ENCODE measurements around the gene PXDN.

PXDN gene

GRCh38 chr2:1591461-1591770 is 152.9 kb downstream of the PXDN start:
- DNase-seq = no peak
- no peak overlapping the region for H3K27ac ChIP-seq (ENCODE audit: low read length)
- no peak overlapping the region for H2AFZ ChIP-seq (ENCODE audit: low read length)
- no peaks in the 10 kb centered on the region for H3K36me3 ChIP-seq (replicated peaks; ENCODE audit: insufficient read depth, low read length)
- H3K4me2 ChIP-seq (ENCODE audit: low read depth, low read length) = no peak overlapping the region
- H3K27me3 ChIP-seq (replicated peaks; ENCODE audit: insufficient read depth, low read length) = no peaks in the 10 kb centered on the region
- H3K79me2 ChIP-seq (ENCODE audit: low read length) = no peaks in the 10 kb centered on the region
- H3K9me3 ChIP-seq (replicated peaks; ENCODE audit: insufficient read depth, low read length) = no peaks in the 10 kb centered on the region
- H4K20me1 ChIP-seq (ENCODE audit: insufficient read depth, low read length) = no peaks in the 10 kb centered on the region
- H3K9ac ChIP-seq (ENCODE audit: low read length) = no peak overlapping the region
- H3F3A ChIP-seq (ENCODE audit: insufficient read depth, low read length) = no peaks in the 10 kb centered on the region
- no peaks in the 10 kb centered on the region for H3K4me1 ChIP-seq (ENCODE audit: low read length)
- no peaks in the 10 kb centered on the region for H3K9me2 ChIP-seq (replicated peaks; ENCODE audit: insufficient read depth, low read length)
- TF ChIP-seq CTCF (IDR thresholded peaks at IDR 0.05; ENCODE audit: low read length) = no peak
- TF ChIP-seq EZH2 (optimal IDR thresholded peaks at IDR 0.05; ENCODE audit: low read depth, low read length) = no peak
- no peak for TF ChIP-seq EZH2phosphoT487 (IDR thresholded peaks at IDR 0.05; ENCODE audit: low read length)
- no peak overlapping the region for H3K4me3 ChIP-seq (ENCODE audit: low read length)

- H3K9ac ChIP-seq (ENCODE audit: low read length) = no peak overlapping the region
- TF ChIP-seq EZH2 (optimal IDR thresholded peaks at IDR 0.05; ENCODE audit: low read depth, low read length) (no peak), CTCF (IDR thresholded peaks at IDR 0.05; ENCODE audit: low read length) (no peak), EZH2phosphoT487 (IDR thresholded peaks at IDR 0.05; ENCODE audit: low read length) (no peak)
- no peaks in the 10 kb centered on the region for H3F3A ChIP-seq (ENCODE audit: insufficient read depth, low read length)
- H2AFZ ChIP-seq (ENCODE audit: low read length) = no peak overlapping the region
- no peak overlapping the region for H3K27ac ChIP-seq (ENCODE audit: low read length)
- H3K4me3 ChIP-seq (ENCODE audit: low read length) = no peak overlapping the region
- H3K79me2 ChIP-seq (ENCODE audit: low read length) = no peaks in the 10 kb centered on the region
- no peaks in the 10 kb centered on the region for H3K36me3 ChIP-seq (replicated peaks; ENCODE audit: insufficient read depth, low read length)
- no peaks in the 10 kb centered on the region for H4K20me1 ChIP-seq (ENCODE audit: insufficient read depth, low read length)
- no peak overlapping the region for H3K4me2 ChIP-seq (ENCODE audit: low read depth, low read length)
- no peak for DNase-seq
- H3K4me1 ChIP-seq (ENCODE audit: low read length) = no peaks in the 10 kb centered on the region
- H3K27me3 ChIP-seq (replicated peaks; ENCODE audit: insufficient read depth, low read length) = no peaks in the 10 kb centered on the region
- H3K9me2 ChIP-seq (replicated peaks; ENCODE audit: insufficient read depth, low read length) = no peaks in the 10 kb centered on the region
- H3K9me3 ChIP-seq (replicated peaks; ENCODE audit: insufficient read depth, low read length) = no peaks in the 10 kb centered on the region
Observed at GRCh38 chr2:1590596-1591460, 153.5 kb downstream of the PXDN start.

DNA sequence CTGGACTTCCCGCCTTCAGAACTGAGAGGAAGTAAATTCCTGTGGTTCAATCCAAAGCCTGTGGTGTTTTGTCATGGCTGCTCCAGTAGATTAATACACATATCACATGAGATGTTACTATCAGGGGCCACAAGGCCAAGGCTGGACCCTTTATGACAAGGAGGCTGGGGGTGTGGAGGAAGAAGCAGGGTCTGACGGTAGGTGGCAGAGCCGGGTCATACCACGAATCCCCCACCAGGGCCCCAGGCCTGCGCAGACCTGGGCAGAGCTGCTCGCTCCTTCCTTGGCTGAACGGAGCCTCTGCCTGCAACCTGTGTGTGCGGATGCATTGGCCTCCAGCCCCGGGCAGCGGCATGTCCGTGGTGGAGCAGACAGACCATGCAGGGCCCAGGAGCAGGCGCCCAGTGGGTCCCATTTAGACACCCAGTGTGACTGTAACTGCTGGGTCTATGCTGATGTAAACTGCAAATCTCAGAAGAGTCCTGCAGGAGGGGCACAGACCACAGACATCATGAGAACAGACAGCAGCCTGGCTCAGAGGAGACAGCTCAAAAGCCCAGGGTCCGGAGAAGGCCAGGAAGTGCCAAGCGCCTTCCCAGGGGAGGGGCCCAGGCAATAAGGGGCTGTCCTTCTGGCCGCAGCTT is 155.2 kb downstream of the PXDN start:
- H3K9me2 ChIP-seq (replicated peaks; ENCODE audit: insufficient read depth, low read length) = no peaks in the 10 kb centered on the region
- H3F3A ChIP-seq (ENCODE audit: insufficient read depth, low read length) = no peaks in the 10 kb centered on the region
- H3K4me3 ChIP-seq (ENCODE audit: low read length) = no peak overlapping the region
- H3K36me3 ChIP-seq (replicated peaks; ENCODE audit: insufficient read depth, low read length) = no peaks in the 10 kb centered on the region
- no peaks in the 10 kb centered on the region for H3K9me3 ChIP-seq (replicated peaks; ENCODE audit: insufficient read depth, low read length)
- no peak overlapping the region for H3K27ac ChIP-seq (ENCODE audit: low read length)
- no peaks in the 10 kb centered on the region for H4K20me1 ChIP-seq (ENCODE audit: insufficient read depth, low read length)
- no peak for DNase-seq
- H3K9ac ChIP-seq (ENCODE audit: low read length) = no peak overlapping the region
- TF ChIP-seq EZH2 (optimal IDR thresholded peaks at IDR 0.05; ENCODE audit: low read depth, low read length) (no peak), CTCF (IDR thresholded peaks at IDR 0.05; ENCODE audit: low read length) (peak; percentile 13; the same call in 1 of the 2 replicates)
- no peak overlapping the region for H2AFZ ChIP-seq (ENCODE audit: low read length)
- no peak overlapping the region for H3K4me2 ChIP-seq (ENCODE audit: low read depth, low read length)
- H3K79me2 ChIP-seq (ENCODE audit: low read length) = no peaks in the 10 kb centered on the region
- H3K4me1 ChIP-seq (ENCODE audit: low read length) = no peaks in the 10 kb centered on the region
- H3K27me3 ChIP-seq (replicated peaks; ENCODE audit: insufficient read depth, low read length) = no peaks in the 10 kb centered on the region

All from MM.1S (cell line).